ENCODE data around the gene HDHD5.
"Not testable (repeated sequence)": the region's sequence is repeated elsewhere in the genome, so short reads cannot be mapped to it uniquely, and the experiment has no call there.

HDHD5 gene

GRCh38 chr22:17152971-17153370, 6.1 kb downstream of the HDHD5 start:
- no peak for DNase-seq

- DNase-seq, result no peak
Measured at GRCh38 chr22:17152340-17152739, 6.7 kb downstream of the HDHD5 start.

- DNase-seq, result no peak
Measured at GRCh38 chr22:17149076-17149815, 9.8 kb downstream of the HDHD5 start.

- not testable (repeated sequence) for DNase-seq
Measured at GRCh38 chr22:17147458-17147857, 11.6 kb downstream of the HDHD5 start.

- DNase-seq, result no peak
Measured at GRCh38 chr22:17145021-17145680, 13.9 kb downstream of the HDHD5 start.

- no peak for DNase-seq
Measured at GRCh38 chr22:17143826-17144225, 15.3 kb downstream of the HDHD5 start.

GRCh38 chr22:17143101-17143500, 16.0 kb downstream of the HDHD5 start:
- no peak for DNase-seq

GRCh38 chr22:17140826-17141766, 18.0 kb downstream of the HDHD5 start:
- no peak for DNase-seq

GRCh38 chr22:17140022-17140421, 19.1 kb downstream of the HDHD5 start:
- DNase-seq, result no peak

GRCh38 chr22:17138513-17138912, 20.6 kb downstream of the HDHD5 start:
- DNase-seq, result no peak

GRCh38 chr22:17137861-17138425, 21.1 kb downstream of the HDHD5 start:
- DNase-seq, result no peak

GRCh38 chr22:17137170-17137569, 21.9 kb downstream of the HDHD5 start:
- DNase-seq, result no peak

- no peak for DNase-seq
Measured at GRCh38 chr22:17135153-17135760, 23.8 kb downstream of the HDHD5 start.

- DNase-seq, result no peak
Measured at GRCh38 chr22:17133137-17133536, 25.9 kb downstream of the HDHD5 start.

- DNase-seq, result no peak
Measured at GRCh38 chr22:17132112-17132511, 27.0 kb downstream of the HDHD5 start.

- DNase-seq, result no peak
Measured at GRCh38 chr22:17131686-17132085, 27.4 kb downstream of the HDHD5 start.

- no peak for DNase-seq
Measured at GRCh38 chr22:17130199-17130598, 28.9 kb downstream of the HDHD5 start.

- DNase-seq, result peak; percentile 45
Measured at GRCh38 chr22:17121233-17122195, 37.6 kb downstream of the HDHD5 start, which contains the start of gene TMEM121B. Gene TMEM121B, minus strand, starts transcription at chr22:17121360. Its CDS starts 233 bp downstream, at chr22:17121127.

GRCh38 chr22:17120711-17121232, 38.3 kb downstream of the HDHD5 start:
- DNase-seq, result no peak

- no peak for DNase-seq
Measured at GRCh38 chr22:17120281-17120680, 38.8 kb downstream of the HDHD5 start.

Measured in NCI-H2107 (cell line).